ENCODE measurements around the gene CHST12.

DNA sequence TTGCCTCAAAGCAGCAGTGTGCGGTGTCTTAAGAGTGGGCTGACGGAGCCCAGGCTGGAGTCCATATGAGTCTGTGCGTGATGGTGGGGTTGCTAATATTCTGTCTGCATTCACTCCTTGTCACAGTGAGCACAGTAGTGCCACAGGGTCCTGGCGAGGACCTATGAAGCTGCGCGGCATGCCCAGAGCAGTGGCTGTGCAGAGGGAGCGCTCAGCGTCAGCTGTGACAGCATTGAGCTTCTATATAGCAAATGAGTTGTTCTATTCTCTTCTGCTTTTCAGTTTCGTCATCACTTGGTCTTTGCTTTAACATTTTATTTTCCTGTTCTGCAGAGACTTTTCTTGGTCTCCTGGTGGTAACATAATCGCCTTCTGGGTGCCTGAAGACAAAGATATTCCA, 34.3 kb upstream of the CHST12 start:
- TF ChIP-seq POLR2A (IDR thresholded peaks at IDR 0.05): no peak
- TF ChIP-seq, protein P1, sequence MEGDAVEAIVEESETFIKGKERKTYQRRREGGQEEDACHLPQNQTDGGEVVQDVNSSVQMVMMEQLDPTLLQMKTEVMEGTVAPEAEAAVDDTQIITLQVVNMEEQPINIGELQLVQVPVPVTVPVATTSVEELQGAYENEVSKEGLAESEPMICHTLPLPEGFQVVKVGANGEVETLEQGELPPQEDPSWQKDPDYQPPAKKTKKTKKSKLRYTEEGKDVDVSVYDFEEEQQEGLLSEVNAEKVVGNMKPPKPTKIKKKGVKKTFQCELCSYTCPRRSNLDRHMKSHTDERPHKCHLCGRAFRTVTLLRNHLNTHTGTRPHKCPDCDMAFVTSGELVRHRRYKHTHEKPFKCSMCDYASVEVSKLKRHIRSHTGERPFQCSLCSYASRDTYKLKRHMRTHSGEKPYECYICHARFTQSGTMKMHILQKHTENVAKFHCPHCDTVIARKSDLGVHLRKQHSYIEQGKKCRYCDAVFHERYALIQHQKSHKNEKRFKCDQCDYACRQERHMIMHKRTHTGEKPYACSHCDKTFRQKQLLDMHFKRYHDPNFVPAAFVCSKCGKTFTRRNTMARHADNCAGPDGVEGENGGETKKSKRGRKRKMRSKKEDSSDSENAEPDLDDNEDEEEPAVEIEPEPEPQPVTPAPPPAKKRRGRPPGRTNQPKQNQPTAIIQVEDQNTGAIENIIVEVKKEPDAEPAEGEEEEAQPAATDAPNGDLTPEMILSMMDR (IDR thresholded peaks at IDR 0.05): no peak
- TF ChIP-seq POLR2AphosphoS5 (IDR thresholded peaks at IDR 0.05): no peak
- TF ChIP-seq EP300 (IDR thresholded peaks at IDR 0.05): no peak
